GM12864 (cell line): ENCODE data around the gene ITPR1.

Experiments used
- DNase-seq: peaks from one replicate; pipeline ENCODE4 v3.0.0-alpha.2; 2011; ENCODE audit warnings: low read depth
- H3K4me3 ChIP-seq: 2 replicates; pipeline ENCODE4 v1.5.1; 2011; ENCODE audit warnings: mild to moderate bottlenecking, low read depth, low read length, control low read depth
- CTCF ChIP-seq: IDR thresholded peaks from 2 replicates; pipeline ENCODE4 v1.5.1; 2011; ENCODE audit warnings: low read depth, mild to moderate bottlenecking, moderate library complexity, low read length, control low read depth, inconsistent platforms; ENCODE audit errors: missing control alignments

ITPR1 gene

GRCh38 chr3:4528320-4528719 lies 35.2 kb downstream of the ITPR1 start:
- TF ChIP-seq CTCF, result no peak
- H3K4me3 ChIP-seq, result no peak overlapping the region
- no peak for DNase-seq

- no peak for TF ChIP-seq CTCF
- H3K4me3 ChIP-seq, result no peak overlapping the region
- DNase-seq, result no peak
Measured at GRCh38 chr3:4528819-4529600, 35.9 kb downstream of the ITPR1 start.

- H3K4me3 ChIP-seq, result no peak overlapping the region
- no peak for DNase-seq
- no peak for TF ChIP-seq CTCF
Measured at GRCh38 chr3:4529876-4530588, 36.9 kb downstream of the ITPR1 start.

GRCh38 chr3:4531478-4532025 lies 38.4 kb downstream of the ITPR1 start:
- no peak for DNase-seq
- no peak for TF ChIP-seq CTCF
- no peak overlapping the region for H3K4me3 ChIP-seq

GRCh38 chr3:4532535-4533112 lies 39.5 kb downstream of the ITPR1 start:
- H3K4me3 ChIP-seq, result no peak overlapping the region
- TF ChIP-seq CTCF, result no peak
- no peak for DNase-seq

GRCh38 chr3:4533489-4534443 lies 40.6 kb downstream of the ITPR1 start:
- no peak for DNase-seq
- no peak overlapping the region for H3K4me3 ChIP-seq
- no peak for TF ChIP-seq CTCF
